Spleen (tissue), 11 donors: ENCODE data around the gene CNGA2. TPM values are rescaled to one million over a fixed set of nuclear protein-coding genes. Genes with fewer than 3 reads are reported as not detected.

ENCODE experiments used
- DNase-seq: peaks from one replicate; pipeline ENCODE4 v3.0.0-alpha.2; 2020
- H3K27ac ChIP-seq, 8 donors: fragments of 200-600 bp; sonication (generic) in 7 of 8; 1 replicate in 4 of 8; 2 replicates in 4 of 8; pipeline versions ENCODE4 v1.5.0 to v1.8.0; 2016 to 2021; ENCODE audit warnings: inconsistent platforms in 4 of 8, mild to moderate bottlenecking in 4 of 8, moderate library complexity in 1 of 8
- H3K27me3 ChIP-seq, 7 donors: fragments of 200-600 bp; sonication (generic) in 6 of 7; replicated peaks in 1 of 7; 1 replicate in 4 of 7; 2 replicates in 3 of 7; pipeline versions ENCODE4 v1.5.0 to v1.8.0; 2016 to 2021; ENCODE audit warnings: inconsistent platforms in 3 of 7, mild to moderate bottlenecking in 1 of 7
- H3K36me3 ChIP-seq, 6 donors: fragments of 200-600 bp; sonication (generic) in 5 of 6; 1 replicate in 4 of 6; 2 replicates in 2 of 6; pipeline versions ENCODE4 v1.5.0 to v1.8.0; 2016 to 2021; ENCODE audit warnings: inconsistent platforms in 2 of 6
- H3K4me1 ChIP-seq, 6 donors: fragments of 200-600 bp; sonication (generic) in 5 of 6; 1 replicate in 3 of 6; 2 replicates in 3 of 6; pipeline versions ENCODE4 v1.5.0 to v1.8.0; 2016 to 2021; ENCODE audit warnings: inconsistent platforms in 3 of 6
- H3K4me3 ChIP-seq, 8 donors: fragments of 200-600 bp; sonication (generic) in 7 of 8; 1 replicate in 4 of 8; 2 replicates in 4 of 8; pipeline versions ENCODE4 v1.5.0 to v1.8.0; 2016 to 2021; ENCODE audit warnings: inconsistent platforms in 4 of 8, mild to moderate bottlenecking in 4 of 8, moderate library complexity in 2 of 8
- H3K9me3 ChIP-seq, 8 donors: fragments of 200-600 bp; sonication (generic) in 7 of 8; 1 replicate in 4 of 8; 2 replicates in 4 of 8; pipeline versions ENCODE4 v1.5.0 to v1.8.0; 2016 to 2021; ENCODE audit warnings: inconsistent platforms in 4 of 8
- CTCF ChIP-seq, 11 experiments: fragments of 200-600 bp in 7 of 11; fragments of 450-650 bp in 4 of 11; sonication (generic) in 4 of 11; IDR thresholded peaks in 8 of 11; conservative IDR thresholded peaks in 3 of 11; 1 replicate in 7 of 11; 2 replicates in 4 of 11; pipeline versions ENCODE4 v1.4.0 to v1.8.0; 2016 to 2021; ENCODE audit warnings: antibody characterized with exemption in 11 of 11, inconsistent platforms in 4 of 11, mild to moderate bottlenecking in 1 of 11
- POLR2A ChIP-seq, 3 donors: fragments of 450-650 bp; IDR thresholded peaks; one replicate each; pipeline ENCODE4 v1.5.1; 2017; ENCODE audit warnings: antibody characterized with exemption in 3 of 3, mild to moderate bottlenecking in 1 of 3
- POLR2AphosphoS5 ChIP-seq, 3 donors: sonication (generic); formaldehyde crosslinking; IDR thresholded peaks; one replicate each; pipeline ENCODE4 v1.5.1; 2017; ENCODE audit warnings: antibody characterized with exemption in 3 of 3
- WGBS, 5 donors: extraction: QIAGEN DNeasy Blood & Tissue Kit in 3 of 5; methylation state at CpG; one replicate each; pipeline versions ENCODE4 v1.1.5 to v1.1.7; 2013 to 2018; 5-methylcytosine and 5-hydroxymethylcytosine counted together
- intact Hi-C: fragments of 100-400 bp; cut with DNase I; formaldehyde crosslinking; loops from one replicate; pipeline ENCODE4 v1.15.0; 2023; ENCODE audit warnings: low total_unique reads
- polyA plus RNA-seq, 3 donors: library from polyadenylated mRNA; stranded (reverse); fragments of 200-250 nt; gene quantifications; one replicate each; pipeline ENCODE4 v1.2.1, GENCODE V29; 2013
- total RNA-seq, 7 donors: library from RNA; depleted of rRNA in 3 of 7; stranded (reverse); fragments of >200 nt in 3 of 7; fragmentation: NEBNext Ultra II Directional in 4 of 7; extraction: Animal tissue kit (Norgen Biotek cat#: 25700) in 4 of 7; gene quantifications; one replicate each; pipeline versions ENCODE4 v1.1.0 to v1.2.1, GENCODE V29; 2016 to 2021
- donor health status: healthy with polysubstance abuse.
- donor health status: DM: no; HTN: no; CAD: no; lungs with moderate emphysema.
- donor health status: DM: no; HTN: no; CAD: no.
- donor health status: Bipolar disorder and iron deficiency.
- donor health status: healthy.
- donor health status: DM: no; HTN: no; CAD: no.
- donor health status: DM: yes; HTN: yes; CAD: no.

The CNGA2 gene
- total and polyA plus RNA-seq, 10 donors, result not detected

DNA sequence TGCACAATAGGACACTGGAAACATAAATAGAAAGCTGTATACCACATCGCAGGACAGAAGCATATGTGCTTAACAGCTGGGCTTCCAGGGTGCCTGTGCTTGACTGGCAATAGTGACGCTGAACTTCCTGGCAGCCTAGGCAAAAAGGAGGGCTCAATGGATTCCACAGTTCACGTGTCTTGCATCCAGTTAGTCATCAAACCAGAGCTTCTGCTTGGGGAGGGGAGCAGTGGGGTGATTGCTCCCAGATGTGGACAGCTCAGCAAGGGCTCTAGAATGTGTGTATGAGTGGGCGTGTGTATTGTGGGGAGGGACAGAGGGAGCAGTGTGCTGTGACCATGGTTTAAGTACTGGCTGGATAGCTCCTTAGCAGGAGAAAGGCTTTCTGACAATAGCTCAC is 37.0 kb upstream of the CNGA2 start:
- Histone ChIP-seq H3K9me3 (no peaks in the 10 kb centered on the region), H3K27me3 (peaks cover 0 to 20% (median 11%) of the 10 kb centered on the region in 7 donors), H3K27ac (no peak overlapping the region), H3K4me1 (no peaks in the 10 kb centered on the region), H3K36me3 (no peaks in the 10 kb centered on the region), H3K4me3 (no peak overlapping the region)
- intact Hi-C loops, result no loop called here
- DNase-seq, result no peak
- WGBS, 5 donors, result 49 to 95% (median 75%) methylated on average over 2 to 4 of the region's 4 CpGs
- no peak for TF ChIP-seq POLR2AphosphoS5 (IDR thresholded peaks at IDR 0.05)
- TF ChIP-seq POLR2A (IDR thresholded peaks at IDR 0.05), result no peak
- TF ChIP-seq CTCF (IDR thresholded peaks at IDR 0.05 in 8 of 11, conservative IDR thresholded peaks at IDR 0.05 in 3 of 11), result no peak

GRCh38 chrX:151698485-151698884 is 36.1 kb upstream of the CNGA2 start:
- no peak for TF ChIP-seq POLR2AphosphoS5 (IDR thresholded peaks at IDR 0.05)
- TF ChIP-seq CTCF (IDR thresholded peaks at IDR 0.05 in 8 of 11, conservative IDR thresholded peaks at IDR 0.05 in 3 of 11), result no peak
- no peak for TF ChIP-seq POLR2A (IDR thresholded peaks at IDR 0.05)
- Histone ChIP-seq H3K9me3 (no peaks in the 10 kb centered on the region), H3K27me3 (peaks cover 0 to 20% (median 11%) of the 10 kb centered on the region in 7 donors), H3K36me3 (no peaks in the 10 kb centered on the region), H3K4me1 (no peaks in the 10 kb centered on the region), H3K27ac (no peak overlapping the region), H3K4me3 (no peak overlapping the region)
- 64 to 92% (median 74%) methylated on average over 5 to 6 of the region's 6 CpGs for WGBS, 5 donors
- intact Hi-C loops, result no loop called here
- DNase-seq, result no peak

DNA sequence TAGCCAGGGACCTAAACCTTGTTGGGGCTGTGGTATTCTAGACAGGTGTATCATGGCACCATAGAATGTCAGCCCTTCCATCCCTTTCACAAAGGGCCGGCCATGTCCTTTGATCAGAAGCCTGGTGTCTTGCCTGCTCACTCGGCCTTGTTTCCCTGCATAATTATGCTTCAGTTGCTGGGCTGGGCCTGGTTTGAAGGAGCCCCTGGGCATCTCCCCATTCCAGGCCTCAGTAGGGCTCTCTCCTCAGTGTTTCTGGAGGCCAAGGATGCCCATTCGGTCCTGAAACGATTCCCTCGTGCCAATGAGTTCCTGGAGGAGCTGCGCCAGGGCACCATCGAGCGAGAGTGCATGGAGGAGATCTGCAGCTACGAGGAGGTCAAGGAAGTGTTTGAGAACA is 34.8 kb upstream of the CNGA2 start:
- H3K4me1 ChIP-seq, result no peaks in the 10 kb centered on the region
- no peak for DNase-seq
- H3K9me3 ChIP-seq, result no peaks in the 10 kb centered on the region
- peaks cover 0 to 15% (median 6%) of the 10 kb centered on the region in 7 donors for H3K27me3 ChIP-seq
- 76 to 95% (median 89%) methylated on average over 2 to 9 of the region's 9 CpGs for WGBS, 5 donors
- no peak for TF ChIP-seq CTCF (IDR thresholded peaks at IDR 0.05 in 8 of 11, conservative IDR thresholded peaks at IDR 0.05 in 3 of 11)
- no peak for TF ChIP-seq POLR2AphosphoS5 (IDR thresholded peaks at IDR 0.05)
- no peak for TF ChIP-seq POLR2A (IDR thresholded peaks at IDR 0.05)
- no peaks in the 10 kb centered on the region for H3K36me3 ChIP-seq
- intact Hi-C loops, result no loop called here
- H3K4me3 ChIP-seq, result no peak overlapping the region
- no peak overlapping the region for H3K27ac ChIP-seq

- TF ChIP-seq CTCF (IDR thresholded peaks at IDR 0.05 in 8 of 11, conservative IDR thresholded peaks at IDR 0.05 in 3 of 11), result no peak
- TF ChIP-seq POLR2AphosphoS5 (IDR thresholded peaks at IDR 0.05), result no peak
- no peak for TF ChIP-seq POLR2A (IDR thresholded peaks at IDR 0.05)
- no peak for DNase-seq
- 86 to 94% (median 88%) methylated on average over 5 to 16 of the region's 16 CpGs for WGBS, 5 donors
These were observed 34.0 kb upstream of the CNGA2 start for GRCh38 chrX:151700581-151700980.

More at GRCh38 chrX:151700581-151700980, 34.0 kb upstream of the CNGA2 start:
- H3K4me3 ChIP-seq, result no peak overlapping the region
- intact Hi-C loops, result no loop called here
- H3K36me3 ChIP-seq, result no peaks in the 10 kb centered on the region
- H3K27ac ChIP-seq, result no peak overlapping the region
- peaks cover 0 to 6% (median 0%) of the 10 kb centered on the region in 7 donors for H3K27me3 ChIP-seq
- H3K4me1 ChIP-seq, result no peaks in the 10 kb centered on the region
- H3K9me3 ChIP-seq, result no peaks in the 10 kb centered on the region
